ENCODE data around the gene RHBDD2.
"Not testable (repeated sequence)": the region's sequence is repeated elsewhere in the genome, so short reads cannot be mapped to it uniquely, and the experiment has no call there.

The RHBDD2 gene

DNA sequence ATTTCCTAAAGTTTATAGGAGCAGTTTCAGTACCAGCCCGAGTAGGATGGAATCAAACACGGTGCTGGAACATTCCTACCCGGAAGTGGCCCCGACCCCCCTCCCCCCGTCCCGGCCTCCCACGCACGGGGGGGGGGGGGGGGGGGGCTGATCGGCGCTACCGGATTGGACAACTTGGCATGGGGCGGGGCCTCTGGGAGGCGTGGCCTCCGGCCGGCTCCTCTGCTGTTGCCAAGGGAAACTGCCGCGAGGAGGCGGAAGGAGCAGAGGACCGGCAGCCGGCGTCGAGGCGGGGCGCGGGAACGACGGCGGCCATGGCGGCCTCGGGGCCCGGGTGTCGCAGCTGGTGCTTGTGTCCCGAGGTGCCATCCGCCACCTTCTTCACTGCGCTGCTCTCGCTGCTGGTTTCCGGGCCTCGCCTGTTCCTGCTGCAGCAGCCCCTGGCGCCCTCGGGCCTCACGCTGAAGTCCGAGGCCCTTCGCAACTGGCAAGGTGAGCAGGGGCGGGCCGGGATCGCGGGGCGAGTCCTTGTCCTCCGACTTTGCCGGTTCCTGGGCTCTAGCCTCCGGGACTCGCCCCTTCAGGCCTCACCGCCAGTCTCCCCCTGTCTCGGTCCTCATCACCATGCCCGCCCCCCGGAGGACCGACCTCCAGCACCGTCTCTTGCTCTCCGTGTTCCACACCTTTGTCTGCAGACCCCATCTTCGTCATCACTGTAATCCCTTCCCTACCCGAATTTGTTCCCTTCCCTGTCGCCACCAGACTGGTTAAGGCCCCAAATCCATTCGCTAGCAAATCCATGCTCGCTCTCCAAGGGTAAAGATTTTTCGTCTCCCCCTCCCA, at the start of gene RHBDD2:
Gene RHBDD2, plus strand, starts transcription at position 266 of the 843 bp plus-strand sequence. Its CDS starts 49 bp downstream, at position 315.
- peak; percentile 94 to 95 for DNase-seq (ENCODE audit: low read depth in 2 of 2)

DNA sequence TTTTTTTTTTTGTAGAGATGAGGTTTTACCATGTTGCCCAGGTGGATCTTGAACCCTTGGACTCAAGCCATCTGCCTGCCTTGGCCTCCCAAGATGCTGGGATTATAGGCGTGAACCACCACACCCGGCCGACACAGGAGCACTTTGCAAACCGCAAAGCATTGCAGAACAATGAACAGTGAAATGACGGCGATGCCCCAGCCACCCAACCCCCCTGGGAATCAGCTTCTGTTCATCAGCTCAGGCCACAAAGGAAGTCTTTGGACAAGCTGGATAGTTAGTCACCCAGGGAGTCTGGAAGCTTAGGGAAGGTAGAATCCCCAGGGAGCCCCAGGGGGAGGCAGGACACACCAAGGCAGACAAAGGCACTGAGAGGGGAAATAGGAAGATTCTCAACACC, 49.2 kb upstream of the RHBDD2 start:
- DNase-seq (ENCODE audit: low read depth in 2 of 2): not testable (repeated sequence)

DNA sequence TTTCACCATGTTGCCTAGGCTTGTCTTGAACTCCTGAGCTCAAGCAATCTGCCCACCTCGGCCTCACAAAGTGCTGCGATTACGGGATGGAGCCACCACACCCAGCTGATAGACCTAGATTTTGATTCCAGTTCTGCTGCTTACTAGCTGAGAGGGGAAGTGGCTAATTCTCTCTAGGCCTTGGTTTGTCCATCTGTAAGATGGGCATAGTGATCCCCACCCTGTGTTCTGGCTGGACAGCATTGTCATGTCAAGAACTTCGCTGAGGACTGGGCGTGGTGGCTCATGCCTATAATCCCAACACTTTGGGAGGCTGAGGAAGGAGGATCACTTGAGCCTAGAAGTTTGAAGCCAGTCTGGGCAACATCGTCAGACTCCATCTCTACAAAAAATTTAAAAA, 47.9 kb upstream of the RHBDD2 start:
- DNase-seq (ENCODE audit: low read depth in 2 of 2): no peak

DNA sequence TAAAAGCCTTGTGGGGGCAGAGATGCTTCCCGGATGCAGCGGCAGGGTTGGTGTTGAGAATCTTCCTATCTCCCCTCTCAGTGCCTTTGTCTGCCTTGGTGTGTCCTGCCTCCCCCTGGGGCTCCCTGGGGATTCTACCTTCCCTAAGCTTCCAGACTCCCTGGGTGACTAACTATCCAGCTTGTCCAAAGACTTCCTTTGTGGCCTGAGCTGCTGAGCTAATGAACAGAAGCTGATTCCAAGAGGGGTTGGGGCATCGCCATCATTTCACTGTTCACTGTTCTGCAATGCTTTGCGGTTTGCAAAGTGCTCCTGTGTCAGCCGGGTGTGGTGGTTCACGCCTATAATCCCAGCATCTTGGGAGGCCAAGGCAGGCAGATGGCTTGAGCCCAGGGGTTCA, 45.2 kb upstream of the RHBDD2 start:
- DNase-seq (ENCODE audit: low read depth in 2 of 2): not testable (repeated sequence)

DNA sequence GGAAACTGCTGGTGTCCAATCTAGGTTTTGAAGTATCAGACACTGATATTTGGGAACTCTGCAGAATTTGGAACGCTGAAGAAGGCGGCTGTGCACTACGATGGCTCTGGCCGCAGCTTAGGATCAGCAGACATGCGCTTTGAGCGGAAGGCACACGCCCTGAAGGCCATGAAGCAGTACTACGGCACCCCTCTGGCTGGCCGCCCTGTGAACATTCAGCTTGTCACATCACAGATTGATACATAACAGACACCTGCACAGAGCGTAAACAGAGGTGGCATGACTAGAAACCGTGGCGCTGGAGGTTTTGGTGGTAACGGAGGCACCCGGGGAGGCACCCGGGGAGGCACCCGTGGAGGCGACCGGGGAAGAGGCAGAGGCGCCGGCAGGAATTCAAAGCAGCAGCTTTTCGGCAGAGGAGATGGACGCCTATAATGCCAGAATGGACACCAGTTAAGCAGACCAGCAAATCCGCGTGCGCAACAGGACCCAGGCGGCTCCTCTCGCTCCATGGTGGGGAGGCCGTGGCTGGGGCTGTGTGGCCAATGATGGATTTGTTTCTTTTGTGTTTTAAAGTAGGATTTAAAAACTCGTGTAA, 43.0 kb upstream of the RHBDD2 start:
- no peak for DNase-seq (ENCODE audit: low read depth in 2 of 2)

DNA sequence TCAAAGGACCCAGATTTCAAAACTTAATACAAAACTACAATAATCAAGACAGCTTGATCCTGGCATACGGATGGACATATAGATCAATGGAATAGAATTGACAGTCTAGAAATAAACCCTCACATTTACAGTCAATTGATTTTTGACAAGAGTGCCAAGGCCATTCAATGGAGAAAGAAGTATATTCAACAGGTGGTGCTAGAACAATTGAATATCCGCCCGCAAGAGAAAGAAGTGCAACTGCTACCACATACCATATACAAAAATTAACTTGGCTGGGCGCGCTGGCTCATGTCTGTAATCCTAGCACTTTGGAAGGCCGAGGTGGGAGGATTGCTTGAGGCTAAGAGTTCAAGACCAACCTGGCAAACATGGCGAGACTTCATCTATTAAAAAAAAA, 42.0 kb upstream of the RHBDD2 start:
- DNase-seq (ENCODE audit: low read depth in 2 of 2): no peak

DNA sequence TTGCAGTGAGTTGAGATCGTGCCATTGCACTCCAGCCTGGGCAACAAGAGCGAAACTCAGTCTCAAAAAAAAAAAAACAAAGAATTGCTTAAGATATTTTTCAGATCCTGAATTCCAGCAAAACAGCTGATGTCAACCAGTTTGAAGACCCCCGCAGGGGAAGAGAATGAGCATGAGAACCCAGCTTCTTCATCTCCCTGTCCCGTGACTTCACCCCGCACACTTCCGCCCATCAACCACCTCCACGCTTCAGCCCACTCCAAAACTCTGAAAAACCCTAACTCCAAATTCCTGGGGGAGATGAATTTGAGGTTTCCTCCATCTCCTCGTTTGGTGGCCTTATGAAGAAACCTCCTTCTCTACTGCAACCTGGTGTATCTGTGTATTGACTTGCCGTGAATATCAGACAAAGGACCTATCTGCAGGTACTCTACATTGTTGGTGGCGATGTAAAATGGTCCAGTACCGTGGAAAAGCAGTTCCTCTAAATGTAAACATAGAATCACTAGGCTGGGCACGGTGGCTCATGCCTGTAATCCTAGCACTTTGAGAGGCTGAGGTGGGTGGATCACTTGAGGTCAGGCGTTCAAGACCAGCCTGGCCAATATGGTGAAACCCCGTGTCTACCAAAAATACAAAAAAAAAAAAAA, 40.4 kb upstream of the RHBDD2 start:
- not testable (repeated sequence) for DNase-seq (ENCODE audit: low read depth in 2 of 2)

DNA sequence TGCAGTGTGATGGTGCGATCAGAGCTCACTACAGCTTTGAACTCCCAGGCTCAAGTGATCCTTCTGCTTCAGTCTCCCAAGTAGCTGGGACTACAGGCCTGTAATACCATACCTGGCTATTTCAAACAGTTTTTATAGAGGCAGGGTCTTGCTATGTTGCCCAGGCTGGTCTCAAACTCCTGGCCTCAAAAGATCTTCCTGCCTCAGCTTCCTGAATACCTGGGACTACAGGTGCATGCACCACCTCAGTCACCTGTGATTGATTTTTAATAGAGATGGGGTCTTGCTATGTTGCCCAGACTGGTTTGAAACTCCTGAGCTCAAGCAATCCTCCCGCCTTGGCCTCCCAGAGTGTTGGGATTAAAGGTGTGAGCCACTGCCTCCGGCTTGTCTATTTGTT, 38.8 kb upstream of the RHBDD2 start:
- no peak for DNase-seq (ENCODE audit: low read depth in 2 of 2)

DNA sequence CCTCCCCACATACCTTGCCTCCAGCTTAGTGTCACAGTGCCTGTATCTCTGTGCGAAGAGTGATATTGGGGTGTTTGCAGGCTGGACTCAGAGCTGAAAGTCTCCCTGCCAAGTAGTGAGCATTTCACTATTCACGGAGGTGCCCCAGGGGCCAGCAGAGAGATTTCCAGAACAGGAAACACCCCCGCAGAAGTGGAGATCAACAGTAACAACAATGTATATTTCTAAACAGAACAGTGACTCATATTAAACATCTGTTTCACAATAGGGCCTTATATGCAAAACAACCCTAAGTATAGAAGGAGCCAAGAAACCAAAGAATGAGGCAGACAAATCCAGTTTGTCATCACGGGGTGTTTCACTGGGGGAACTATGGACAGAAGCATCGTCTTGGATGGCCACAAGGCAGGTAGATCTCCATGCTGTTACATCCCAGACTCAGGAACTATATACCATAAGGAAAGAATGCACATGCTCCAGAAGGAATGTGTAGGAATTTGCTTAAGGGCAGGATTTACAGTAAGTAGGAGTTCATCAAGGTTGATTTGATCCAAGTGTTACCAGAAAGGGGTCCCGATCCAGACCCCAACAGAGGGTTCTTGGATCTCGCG, 35.9 kb upstream of the RHBDD2 start:
- peak in 1 of 2 donors; percentile 27 for DNase-seq (ENCODE audit: low read depth in 2 of 2)

DNA sequence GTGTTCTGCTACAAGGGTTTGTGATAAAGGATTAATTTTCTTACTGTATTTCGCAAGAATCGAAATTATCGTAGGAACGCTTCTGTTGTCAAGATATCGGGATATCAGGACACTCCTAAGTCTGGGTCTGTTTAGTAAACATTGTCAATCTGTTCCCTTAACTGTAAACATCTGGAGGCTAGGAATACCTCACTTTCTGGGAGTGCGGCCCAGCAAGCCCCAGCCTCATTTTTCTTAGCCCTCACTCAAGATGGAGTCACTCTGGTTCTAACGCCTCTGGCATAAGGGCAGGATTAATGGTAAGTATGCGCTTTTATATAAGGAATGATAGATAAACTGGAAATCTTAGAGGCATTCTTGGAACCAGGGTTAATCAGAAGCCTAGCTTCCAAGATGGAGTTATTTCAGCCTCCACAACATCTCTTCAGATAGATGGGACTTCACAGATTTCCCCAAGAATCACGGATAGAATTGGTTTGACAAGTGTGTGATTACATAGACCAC, 35.2 kb upstream of the RHBDD2 start:
- no peak for DNase-seq (ENCODE audit: low read depth in 2 of 2)

DNA sequence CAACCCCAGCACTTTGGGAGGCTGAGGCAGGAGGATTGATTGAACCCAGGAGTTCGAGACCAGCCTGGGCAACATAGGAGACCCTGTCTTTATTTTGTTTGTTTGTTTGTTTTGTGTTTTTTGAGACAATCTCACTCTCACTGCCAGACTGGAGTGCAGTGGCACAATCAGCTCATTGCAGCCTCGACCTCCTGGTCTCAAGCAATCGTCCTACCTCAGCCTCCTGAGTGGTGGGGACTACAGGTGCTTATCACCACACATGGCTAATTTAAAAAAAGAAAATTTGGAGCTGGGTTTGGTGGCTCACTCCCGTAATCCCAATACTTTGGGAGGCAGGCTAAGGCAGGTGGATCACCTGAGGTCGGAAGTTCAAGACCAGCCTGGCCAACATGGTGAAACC, 34.7 kb upstream of the RHBDD2 start:
- DNase-seq (ENCODE audit: low read depth in 2 of 2): no peak

DNA sequence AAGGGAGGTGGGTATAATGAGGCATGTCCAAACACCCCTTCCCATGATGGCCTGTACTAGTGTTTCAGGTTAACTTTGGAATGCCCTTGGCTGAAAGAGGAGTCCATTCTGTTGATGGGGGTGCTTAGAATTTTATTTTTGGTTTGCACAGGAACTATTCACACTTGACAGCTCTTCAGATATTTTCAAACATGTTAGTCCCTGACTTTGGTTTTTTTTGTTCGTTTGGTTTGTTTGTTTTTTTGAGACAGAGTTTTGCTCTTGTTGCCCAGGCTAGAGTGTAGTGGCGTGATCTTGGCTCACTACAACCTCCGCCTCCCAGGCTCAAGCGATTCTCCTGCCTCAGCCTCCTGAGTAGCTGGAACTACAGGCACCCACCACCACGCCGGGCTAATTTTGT, 33.7 kb upstream of the RHBDD2 start:
- DNase-seq (ENCODE audit: low read depth in 2 of 2): not testable (repeated sequence)

DNA sequence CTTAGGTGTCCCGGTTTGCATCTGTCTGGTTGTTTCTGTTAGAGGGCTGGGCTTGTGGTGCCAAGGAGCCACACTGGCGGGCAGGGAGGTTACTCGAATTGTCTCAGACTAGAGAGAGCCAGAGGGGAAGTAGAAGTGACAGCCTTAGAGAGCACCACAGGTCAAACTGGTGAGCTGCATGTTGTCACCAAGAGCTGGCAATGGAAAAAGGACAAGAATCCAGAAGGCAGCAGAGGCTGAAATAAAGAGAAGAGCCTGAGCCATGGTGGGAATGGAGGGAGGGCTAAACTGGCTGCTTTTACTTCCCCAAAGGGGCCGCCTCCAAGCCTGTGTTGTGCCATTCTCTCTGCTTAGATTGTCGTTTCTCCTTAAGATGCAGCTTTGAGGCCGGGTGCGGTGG, 31.1 kb upstream of the RHBDD2 start:
- DNase-seq (ENCODE audit: low read depth in 2 of 2): no peak

DNA sequence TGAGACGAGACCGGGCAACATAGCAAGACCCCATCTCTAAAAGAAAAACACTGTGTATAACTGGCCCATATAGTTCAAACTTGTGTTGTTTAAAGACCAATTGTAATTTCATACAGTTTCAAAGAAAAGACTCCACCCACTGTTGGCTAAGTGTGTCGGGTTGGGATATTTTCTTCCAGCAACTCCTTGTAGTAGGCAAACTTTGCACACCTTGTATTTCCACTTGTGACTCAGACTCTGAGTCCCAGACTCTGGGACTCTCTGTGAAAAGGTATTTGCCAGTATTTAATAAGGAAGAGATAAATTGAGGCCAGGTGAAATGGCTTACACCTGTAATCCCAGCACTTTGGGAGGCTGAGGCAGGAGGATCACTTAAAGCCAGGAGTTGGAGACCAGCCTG, 29.3 kb upstream of the RHBDD2 start:
- no peak for DNase-seq (ENCODE audit: low read depth in 2 of 2)

DNA sequence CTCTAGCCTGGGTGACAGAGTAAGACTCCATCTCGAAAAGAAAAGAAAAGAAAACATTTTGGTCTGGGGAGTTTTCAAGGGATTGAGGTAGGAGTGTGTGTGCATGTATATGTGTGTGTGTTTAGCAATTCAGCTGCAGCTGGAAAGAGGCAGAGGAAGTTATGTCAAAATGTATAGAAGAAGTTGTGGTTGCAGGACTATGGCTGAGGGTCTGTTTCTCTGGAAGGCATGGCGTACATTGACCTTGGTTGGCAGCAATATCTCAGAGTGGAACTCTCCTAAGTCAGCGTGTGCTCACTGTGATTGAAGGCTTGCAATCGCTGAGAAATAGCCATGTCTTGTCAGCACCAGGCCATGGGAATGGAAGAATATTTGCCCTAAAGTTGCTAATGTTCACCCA, 28.6 kb upstream of the RHBDD2 start:
- DNase-seq (ENCODE audit: low read depth in 2 of 2): no peak

DNA sequence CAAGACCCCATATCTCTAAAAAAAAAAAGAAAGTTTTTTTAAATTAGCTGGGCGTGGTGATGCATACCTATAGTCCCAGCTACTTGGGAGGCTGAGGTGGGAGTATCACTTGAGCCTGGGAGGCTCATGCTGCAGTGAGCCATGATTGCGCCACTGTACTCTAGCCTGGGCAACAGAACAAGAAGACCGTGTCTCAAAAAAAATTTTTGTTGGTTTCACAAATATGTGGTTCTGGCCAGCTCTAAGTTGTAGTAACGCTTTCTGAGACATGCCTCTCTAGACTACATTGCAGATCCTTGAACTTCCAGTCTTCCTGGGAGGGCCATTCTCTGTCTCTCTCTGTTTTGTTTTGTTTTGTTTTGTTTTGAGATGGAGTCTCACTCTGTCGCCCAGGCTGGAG, 24.6 kb upstream of the RHBDD2 start:
- no peak for DNase-seq (ENCODE audit: low read depth in 2 of 2)

DNA sequence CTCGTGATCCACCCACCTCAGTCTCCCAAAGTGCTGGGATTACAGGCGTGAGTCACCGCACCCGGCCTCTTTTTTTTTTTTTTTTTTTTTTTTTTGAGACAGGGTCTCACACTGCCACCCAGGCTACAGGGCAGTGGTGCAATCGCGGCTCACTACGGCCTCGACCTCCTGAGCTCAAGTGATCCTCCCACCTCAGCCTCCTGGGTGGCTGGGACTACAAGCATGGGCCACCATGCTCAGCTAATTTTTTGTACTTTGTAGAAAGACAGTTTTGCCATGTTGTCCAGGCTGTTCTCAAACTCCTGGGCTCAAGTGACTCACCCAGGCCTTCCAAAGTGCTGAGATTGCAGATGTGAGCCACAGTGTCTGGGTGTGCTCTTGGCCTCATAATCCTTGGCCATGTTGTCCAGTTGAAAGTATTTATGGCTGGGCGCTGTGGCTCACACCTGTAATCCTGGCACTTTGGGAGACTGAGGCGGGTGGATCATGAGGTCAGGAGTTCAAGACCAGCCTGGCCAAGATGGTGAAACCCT, 24.0 kb upstream of the RHBDD2 start:
- not testable (repeated sequence) for DNase-seq (ENCODE audit: low read depth in 2 of 2)

DNA sequence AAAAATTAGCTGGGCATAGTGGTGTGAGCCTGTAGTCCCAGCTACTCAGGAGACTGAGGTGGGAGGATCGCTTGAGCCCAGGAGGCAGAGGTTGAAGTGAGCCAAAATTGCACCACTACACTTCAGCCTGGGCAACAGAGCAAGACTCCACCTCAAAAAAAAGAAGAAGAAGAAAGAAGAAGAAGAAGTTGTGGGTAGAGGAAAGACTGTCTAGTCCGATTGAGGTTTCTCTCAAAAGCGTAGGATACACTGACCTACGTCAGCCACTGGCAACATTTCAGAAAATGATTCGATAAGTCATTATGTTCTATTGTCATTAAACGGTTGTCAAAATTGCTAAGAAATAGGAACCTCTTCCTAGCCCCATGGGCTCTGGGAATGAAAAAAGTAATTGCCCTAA, 22.3 kb upstream of the RHBDD2 start:
- DNase-seq (ENCODE audit: low read depth in 2 of 2): no peak

DNA sequence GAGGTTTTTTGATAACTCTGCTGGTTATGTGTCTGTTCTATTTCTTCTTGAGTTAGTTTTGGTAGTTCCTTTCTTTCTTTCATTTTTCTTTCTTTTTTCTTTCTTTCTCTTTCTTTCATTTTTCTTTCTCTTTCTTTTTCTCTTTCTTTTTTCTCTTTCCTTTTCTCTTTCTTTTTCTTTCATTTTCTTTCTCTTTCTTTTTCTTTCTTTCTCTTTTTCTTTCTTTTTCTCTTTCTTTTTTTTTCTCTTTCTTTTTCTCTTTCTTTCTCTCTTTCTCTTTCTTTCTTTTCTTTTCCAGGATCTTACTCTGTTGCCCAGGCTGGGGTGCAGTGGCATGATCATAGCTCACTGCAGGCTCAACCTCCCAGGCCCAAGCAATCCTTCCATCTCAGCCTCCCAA, 20.4 kb upstream of the RHBDD2 start:
- DNase-seq (ENCODE audit: low read depth in 2 of 2): no peak

DNA sequence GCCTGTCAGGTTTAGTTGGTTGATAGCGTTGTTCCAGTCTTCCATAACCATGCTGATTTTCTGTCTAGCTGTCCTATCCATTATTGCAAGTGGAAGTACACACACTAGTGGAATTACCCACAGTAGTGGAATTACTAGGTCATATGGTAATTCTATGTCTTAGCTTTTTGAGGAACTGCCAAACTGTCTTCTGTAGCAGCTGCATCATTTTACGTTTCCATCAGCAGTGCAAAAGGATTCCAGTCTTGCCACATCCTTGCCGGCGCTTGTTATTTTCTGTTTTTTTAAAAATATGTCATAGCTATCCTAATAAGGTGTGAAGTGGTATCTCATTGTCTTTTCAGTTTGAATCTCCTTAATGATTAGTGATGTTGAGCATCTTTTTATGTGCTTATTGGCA, 17.2 kb upstream of the RHBDD2 start:
- no peak for DNase-seq (ENCODE audit: low read depth in 2 of 2)

DNA sequence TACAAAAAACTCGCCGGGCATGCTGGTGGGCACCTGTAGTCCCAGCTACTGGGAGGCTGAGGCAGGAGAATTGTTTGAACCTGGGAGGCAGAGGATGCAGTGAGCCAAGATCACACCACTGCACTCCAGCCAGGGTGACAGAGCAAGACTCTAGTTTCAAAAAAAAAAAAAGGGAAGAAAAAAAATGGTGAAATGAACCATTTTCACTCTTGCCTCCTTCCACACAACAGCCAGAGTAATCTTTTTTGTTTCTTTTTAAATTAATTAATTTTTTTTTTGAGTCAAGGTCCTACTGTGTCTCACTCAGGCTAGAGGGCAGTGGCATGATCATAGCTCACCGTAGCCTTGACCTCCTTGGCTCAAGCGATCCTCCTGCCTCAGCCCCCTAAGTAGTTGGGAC, 14.6 kb upstream of the RHBDD2 start:
- DNase-seq (ENCODE audit: low read depth in 2 of 2): not testable (repeated sequence)

DNA sequence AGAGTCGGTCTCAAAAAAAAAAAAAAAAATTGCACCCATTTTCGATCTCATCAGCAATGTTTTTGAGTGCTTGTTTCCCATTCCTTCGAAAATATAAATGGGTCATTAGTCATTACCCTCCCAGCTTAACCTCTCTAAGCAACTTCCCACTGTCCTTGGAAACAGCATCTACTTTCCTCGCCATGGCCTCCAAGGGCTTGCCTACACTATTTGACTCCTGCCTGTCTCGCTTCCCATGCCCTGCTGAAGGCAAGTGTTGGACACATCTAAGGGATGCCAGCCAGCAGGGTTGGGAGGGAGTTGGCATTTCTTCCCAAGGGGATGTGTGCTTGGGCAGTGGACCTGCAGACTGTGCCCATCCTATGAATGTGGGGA, 12.7 kb upstream of the RHBDD2 start:
- DNase-seq (ENCODE audit: low read depth in 2 of 2): no peak
